IMR-90 (cell line): ENCODE data around the gene TGFBR1. TPM values are rescaled to one million over a fixed set of nuclear protein-coding genes. Genes with fewer than 3 reads are reported as not detected.

ENCODE experiments used
- ATAC-seq: fragments of 200-7000 bp; cut with Tn5 transposase; 2 replicates; pipeline ENCODE4 v1.9.1; 2020; ENCODE audit warnings: low read depth, mild to moderate bottlenecking, moderate library complexity
- BruUV-seq: library from RNA; stranded (reverse); fragments of 400-500 nt; replicated peaks from 2 replicates; lab custom pipeline; 2021; lab: Mats Ljungman, UMichigan
- CTCF ChIA-PET: fragments of 300-600 bp; formaldehyde crosslinking; extraction: SDS; loops from one replicate; lab custom pipeline; 2021; ENCODE audit warnings: antibody characterized with exemption; lab: Yijun Ruan, JAX
- POLR2A ChIA-PET: fragments of 300-600 bp; sonication (Branson Sonifier 250); formaldehyde crosslinking; loops from one replicate; lab custom pipeline; 2022; ENCODE audit warnings: antibody characterized with exemption; ENCODE audit not compliant: unreplicated experiment; lab: Charles Lee
- DNase-seq: peaks from one replicate; pipeline ENCODE4 v3.0.0; 2013
- H2AFZ ChIP-seq: replicated peaks from 2 replicates; pipeline ENCODE3; 2013; ENCODE audit warnings: low read length, mild to moderate bottlenecking; ENCODE audit not compliant: poor library complexity
- H2AK5ac ChIP-seq: 2 replicates; pipeline ENCODE4 v1.6.1; 2013; ENCODE audit warnings: low read depth, low read length, inconsistent platforms
- H2AK9ac ChIP-seq: replicated peaks from 2 replicates; pipeline ENCODE3; 2013; ENCODE audit warnings: mild to moderate bottlenecking, low read depth, low read length, moderate library complexity; ENCODE audit not compliant: poor library complexity
- H2BK120ac ChIP-seq: 2 replicates; pipeline ENCODE4 v1.6.1; 2013; ENCODE audit warnings: low read depth, low read length, inconsistent platforms
- H2BK15ac ChIP-seq: 3 replicates; pipeline ENCODE4 v1.6.1; 2013; ENCODE audit warnings: low read depth, low read length, inconsistent platforms
- H2BK20ac ChIP-seq: 2 replicates; pipeline ENCODE4 v1.6.1; 2013; ENCODE audit warnings: low read depth, mild to moderate bottlenecking, inconsistent platforms, low read length, moderate library complexity
- H2BK5ac ChIP-seq: 2 replicates; pipeline ENCODE4 v1.6.1; 2013; ENCODE audit warnings: mild to moderate bottlenecking, low read depth, low read length, inconsistent platforms; ENCODE audit not compliant: poor library complexity, severe bottlenecking
- H3K14ac ChIP-seq: replicated peaks from 2 replicates; pipeline ENCODE4 v1.6.1; 2013; ENCODE audit warnings: low read depth, low read length, inconsistent platforms
- H3K18ac ChIP-seq: 2 replicates; pipeline ENCODE4 v1.6.1; 2013; ENCODE audit warnings: low read depth, low read length, control low read depth
- H3K23ac ChIP-seq: 2 replicates; pipeline ENCODE4 v1.6.1; 2013; ENCODE audit warnings: low read depth, low read length, inconsistent platforms
- H3K27ac ChIP-seq: 2 replicates; pipeline ENCODE4 v1.5.1; 2013; ENCODE audit warnings: mild to moderate bottlenecking, control low read depth, low read length; ENCODE audit not compliant: insufficient read depth
- H3K27me3 ChIP-seq: 2 replicates; pipeline ENCODE4 v1.6.1; 2013; ENCODE audit warnings: low read length; ENCODE audit not compliant: control insufficient read depth, insufficient read depth
- H3K36me3 ChIP-seq: 2 replicates; pipeline ENCODE4 v1.6.1; 2013; ENCODE audit warnings: low read length, mixed read lengths; ENCODE audit not compliant: control insufficient read depth, insufficient read depth
- H3K4ac ChIP-seq: 2 replicates; pipeline ENCODE4 v1.6.1; 2013; ENCODE audit warnings: low read depth, low read length, inconsistent platforms
- H3K4me1 ChIP-seq: 2 replicates; pipeline ENCODE4 v1.6.1; 2013; ENCODE audit warnings: low read length, mixed read lengths; ENCODE audit not compliant: control insufficient read depth, insufficient read depth
- H3K4me2 ChIP-seq: 2 replicates; pipeline ENCODE4 v1.6.1; 2013; ENCODE audit warnings: low read depth, mild to moderate bottlenecking, control low read depth, low read length, moderate library complexity
- H3K4me3 ChIP-seq: 2 replicates; pipeline ENCODE4 v1.5.1; 2013; ENCODE audit warnings: low read depth, mild to moderate bottlenecking, control low read depth, low read length, moderate library complexity; ENCODE audit not compliant: insufficient read depth
- H3K56ac ChIP-seq: 2 replicates; pipeline ENCODE4 v1.6.1; 2013; ENCODE audit warnings: low read length, inconsistent platforms; ENCODE audit not compliant: insufficient read depth; ENCODE audit errors: extremely low read depth
- H3K79me1 ChIP-seq, 2 experiments: 2 replicates each; pipeline ENCODE4 v1.6.1; 2013; ENCODE audit warnings: low read length in 2 of 2, inconsistent platforms in 1 of 2, low read depth in 1 of 2
- H3K9ac ChIP-seq: 2 replicates; pipeline ENCODE4 v1.6.1; 2013; ENCODE audit warnings: low read depth, low read length, control low read depth
- H3K9me1 ChIP-seq: 2 replicates; pipeline ENCODE4 v1.6.1; 2013; ENCODE audit warnings: low read length, inconsistent platforms; ENCODE audit not compliant: insufficient read depth
- H3K9me3 ChIP-seq: 2 replicates; pipeline ENCODE4 v1.6.1; 2013; ENCODE audit warnings: low read length; ENCODE audit not compliant: control insufficient read depth, insufficient read depth
- H4K20me1 ChIP-seq: 2 replicates; pipeline ENCODE4 v1.6.1; 2013; ENCODE audit warnings: low read length, inconsistent platforms; ENCODE audit not compliant: insufficient read depth
- H4K5ac ChIP-seq: 2 replicates; pipeline ENCODE4 v1.6.1; 2013; ENCODE audit warnings: mild to moderate bottlenecking, low read depth, low read length, control low read depth
- H4K8ac ChIP-seq, 2 experiments: 2 replicates each; pipeline ENCODE4 v1.6.1; 2013; ENCODE audit warnings: low read depth in 2 of 2, low read length in 2 of 2, control low read depth in 1 of 2, inconsistent platforms in 1 of 2
- H4K91ac ChIP-seq: 2 replicates; pipeline ENCODE4 v1.6.1; 2013; ENCODE audit warnings: low read depth, low read length, inconsistent platforms; ENCODE audit not compliant: insufficient read depth
- BHLHE40 ChIP-seq: fragments of 150-350 bp; IDR thresholded peaks from 2 replicates; pipeline ENCODE4 v1.6.1; 2016; ENCODE audit warnings: mild to moderate bottlenecking, low read depth, low read length
- CEBPB ChIP-seq: IDR thresholded peaks from 2 replicates; pipeline ENCODE4 v1.6.1; 2012; ENCODE audit warnings: low read depth, low read length, improper control_type of control experiment
- CHD1 ChIP-seq: IDR thresholded peaks from 2 replicates; pipeline ENCODE4 v1.6.1; 2012; ENCODE audit warnings: low read depth, low read length, improper control_type of control experiment
- FOS ChIP-seq: fragments of 150-350 bp; IDR thresholded peaks from 2 replicates; pipeline ENCODE4 v1.6.1; 2016; ENCODE audit warnings: low read depth, low read length
- MAFK ChIP-seq: IDR thresholded peaks from 2 replicates; pipeline ENCODE4 v1.6.1; 2012; ENCODE audit warnings: low read depth, low read length, improper control_type of control experiment
- MAZ ChIP-seq: IDR thresholded peaks from 2 replicates; pipeline ENCODE4 v1.6.1; 2012; ENCODE audit warnings: low read depth, mild to moderate bottlenecking, low read length, improper control_type of control experiment, moderate library complexity, borderline replicate concordance
- MXI1 ChIP-seq: IDR thresholded peaks from 2 replicates; pipeline ENCODE4 v1.6.1; 2012; ENCODE audit warnings: low read depth, mild to moderate bottlenecking, low read length, moderate library complexity, borderline replicate concordance
- NFE2L2 ChIP-seq: fragments of 150-350 bp; IDR thresholded peaks from 2 replicates; pipeline ENCODE4 v1.6.1; 2016; ENCODE audit warnings: low read depth, mild to moderate bottlenecking, low read length
- POLR2A ChIP-seq: IDR thresholded peaks from 2 replicates; pipeline ENCODE4 v1.6.1; 2012; ENCODE audit warnings: mild to moderate bottlenecking, low read depth, low read length
- RAD21 ChIP-seq: IDR thresholded peaks from 2 replicates; pipeline ENCODE4 v1.6.1; 2012; ENCODE audit warnings: low read length, improper control_type of control experiment
- RFX5 ChIP-seq: IDR thresholded peaks from 2 replicates; pipeline ENCODE4 v1.8.0; 2012; ENCODE audit warnings: low read depth, mild to moderate bottlenecking, low read length, moderate library complexity
- SMC3 ChIP-seq: fragments of 150-350 bp; IDR thresholded peaks from 2 replicates; pipeline ENCODE4 v1.6.1; 2016; ENCODE audit warnings: low read depth, mild to moderate bottlenecking, antibody characterized with exemption, low read length, moderate library complexity
- WGBS, 2 experiments: methylation state at CpG; one replicate each; pipeline versions ENCODE4 v1.1.5 to v1.1.7; 2013; ENCODE audit warnings: missing lambda C conversion rate in 2 of 2; ENCODE audit not compliant: insufficient read length in 1 of 2; ENCODE audit errors: extremely low coverage in 2 of 2; 5-methylcytosine and 5-hydroxymethylcytosine counted together
- dilution Hi-C: fragments of 300-500 bp; cut with HindIII; formaldehyde crosslinking; loops from one replicate; pipeline ENCODE4 v1.14.3; 2018; ENCODE audit warnings: low sequenced_read_pairs; ENCODE audit not compliant: unreplicated experiment
- in situ Hi-C: fragments of 300-500 bp; cut with MboI; formaldehyde crosslinking; loops from 3 replicates; pipeline ENCODE4 v1.14.3; 2019; ENCODE audit warnings: low sequenced_read_pairs, inconsistent platforms, mixed read lengths
- intact Hi-C: fragments of 100-400 bp; cut with micrococcal nuclease; formaldehyde crosslinking; loops from 2 replicates; pipeline ENCODE4 v1.10.0; 2022
- polyA plus RNA-seq, 3 experiments: library from polyadenylated mRNA; depleted of rRNA; stranded (reverse); fragments of >200 nt; gene quantifications; 2 replicates each; pipeline ENCODE4 v1.2.3, GENCODE V29; 2012; ENCODE audit warnings: low replicate concordance in 1 of 3
- total RNA-seq: library from RNA; depleted of rRNA; stranded (reverse); fragments of >200 nt; gene quantifications from 2 replicates; pipeline ENCODE4 v1.2.3, GENCODE V29; 2012
- TF ChIP-seq, protein P1 (sequence below): conservative IDR thresholded peaks from 2 replicates; pipeline ENCODE4 v1.5.1; 2012; ENCODE audit warnings: mild to moderate bottlenecking, low read depth, low read length, improper control_type of control experiment
- TF ChIP-seq, protein P2 (sequence below): fragments of 150-350 bp; IDR thresholded peaks from 2 replicates; pipeline ENCODE4 v1.6.1; 2017; ENCODE audit warnings: mild to moderate bottlenecking, antibody characterized with exemption, low read length, low read depth
- TF ChIP-seq, protein P3 (sequence below): fragments of 150-350 bp; IDR thresholded peaks from 2 replicates; pipeline ENCODE4 v1.6.1; 2016; ENCODE audit warnings: low read depth, mild to moderate bottlenecking, low read length, moderate library complexity, borderline replicate concordance

TGFBR1 gene
- total and polyA plus RNA-seq, 2 of the 4 experiments (the other 2 are of a cell fraction), result 15.1 to 75.3 TPM

DNA sequence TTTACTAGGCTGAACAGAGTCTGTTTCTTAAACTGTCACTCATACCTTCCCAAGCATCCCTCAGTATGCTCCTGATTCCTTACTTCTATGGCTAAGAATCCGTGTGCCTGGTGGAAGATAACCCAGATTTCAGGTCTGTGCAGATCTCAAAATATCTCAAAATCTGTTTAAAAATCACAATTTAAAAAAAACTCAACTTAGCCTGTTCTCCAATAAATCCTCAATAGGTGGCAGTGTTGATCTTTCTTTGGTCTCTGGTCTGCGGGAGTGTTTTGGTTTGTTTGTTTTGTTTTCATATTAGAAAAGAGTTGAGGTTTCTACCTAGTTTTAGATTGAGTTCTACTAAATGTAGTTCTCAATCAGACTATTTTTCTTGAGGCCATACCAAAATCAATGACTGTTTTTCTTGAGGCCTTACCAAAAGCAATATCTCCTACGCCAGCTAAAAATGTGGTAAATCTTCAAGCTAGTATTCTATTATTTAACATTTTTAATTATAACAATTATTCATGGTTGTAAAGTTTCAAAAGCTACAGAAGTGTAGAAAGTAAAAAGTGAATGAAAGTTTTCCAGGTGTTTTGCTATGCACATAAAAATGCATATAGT lies 57.9 kb downstream of the TGFBR1 start:
- H3K4me2 ChIP-seq, result no peak overlapping the region
- intact Hi-C loops, result loop anchor here (1.0 to 10.0 kb wide), 5 partner anchors 13 to 1164 kb away; partner anchors contain the start of genes ALG2, NR4A3 and SEC61B
- H3K9ac ChIP-seq, result peak overlapping the region; percentile 38; the same call in 1 of the 2 replicates
- H4K8ac ChIP-seq, result no peak overlapping the region
- H3K36me3 ChIP-seq, result no peaks in the 10 kb centered on the region
- ATAC-seq (peak; percentile 67), DNase-seq (peak; percentile 51)
- in situ Hi-C loops, result no loop called here
- H4K20me1 ChIP-seq, result no peaks in the 10 kb centered on the region
- H3K27me3 ChIP-seq, result peaks cover 7% of the 10 kb centered on the region
- H3K4ac ChIP-seq, result no peak overlapping the region
- dilution Hi-C loops, result no loop called here
- H2BK5ac ChIP-seq, result no peak overlapping the region
- no peaks in the 10 kb centered on the region for H3K9me1 ChIP-seq
- no peak overlapping the region for H3K14ac ChIP-seq
- H3K79me1 ChIP-seq, result no peaks in the 10 kb centered on the region
- H3K4me1 ChIP-seq, result no peaks in the 10 kb centered on the region; the same call in 1 of the 2 replicates
- no peak overlapping the region for H2AK5ac ChIP-seq
- H4K5ac ChIP-seq, result peak overlapping the region; percentile 10; the same call in 1 of the 2 replicates
- H2BK15ac ChIP-seq, result no peak overlapping the region
- POLR2A ChIA-PET, result no interaction called here
- BruUV-seq, result no TSS peak
- no peak overlapping the region for H3K23ac ChIP-seq
- 0% methylated on average over 1 of the region's 3 CpGs; no CpG with 5 or more reads in 1 of the 2 experiments for WGBS, 2 experiments
- no peaks in the 10 kb centered on the region for H3K9me3 ChIP-seq
- H2AK9ac ChIP-seq, result no peak overlapping the region
- no peak overlapping the region for H4K91ac ChIP-seq
- no peak overlapping the region for H2BK20ac ChIP-seq
- H2BK120ac ChIP-seq, result no peak overlapping the region
- H3K18ac ChIP-seq, result no peak overlapping the region
- CTCF ChIA-PET, result interaction anchor here (0.6 to 0.7 kb wide), 3 partner anchors 10 to 910 kb away, joined by 3 read pairs; no protein-coding TSS in a partner anchor
- no peak overlapping the region for H2AFZ ChIP-seq
- H3K56ac ChIP-seq, result no peak overlapping the region
- no peak overlapping the region for H3K27ac ChIP-seq
- no peak overlapping the region for H3K4me3 ChIP-seq
- TF ChIP-seq RFX5 (no peak), CHD1 (no peak), SMC3 (peak; percentile 46), MAFK (no peak), CEBPB (no peak), NFE2L2 (no peak), RAD21 (peak; percentile 78), POLR2A (no peak), FOS (no peak), MAZ (no peak), BHLHE40 (no peak), MXI1 (no peak)
- TF ChIP-seq, protein P1, sequence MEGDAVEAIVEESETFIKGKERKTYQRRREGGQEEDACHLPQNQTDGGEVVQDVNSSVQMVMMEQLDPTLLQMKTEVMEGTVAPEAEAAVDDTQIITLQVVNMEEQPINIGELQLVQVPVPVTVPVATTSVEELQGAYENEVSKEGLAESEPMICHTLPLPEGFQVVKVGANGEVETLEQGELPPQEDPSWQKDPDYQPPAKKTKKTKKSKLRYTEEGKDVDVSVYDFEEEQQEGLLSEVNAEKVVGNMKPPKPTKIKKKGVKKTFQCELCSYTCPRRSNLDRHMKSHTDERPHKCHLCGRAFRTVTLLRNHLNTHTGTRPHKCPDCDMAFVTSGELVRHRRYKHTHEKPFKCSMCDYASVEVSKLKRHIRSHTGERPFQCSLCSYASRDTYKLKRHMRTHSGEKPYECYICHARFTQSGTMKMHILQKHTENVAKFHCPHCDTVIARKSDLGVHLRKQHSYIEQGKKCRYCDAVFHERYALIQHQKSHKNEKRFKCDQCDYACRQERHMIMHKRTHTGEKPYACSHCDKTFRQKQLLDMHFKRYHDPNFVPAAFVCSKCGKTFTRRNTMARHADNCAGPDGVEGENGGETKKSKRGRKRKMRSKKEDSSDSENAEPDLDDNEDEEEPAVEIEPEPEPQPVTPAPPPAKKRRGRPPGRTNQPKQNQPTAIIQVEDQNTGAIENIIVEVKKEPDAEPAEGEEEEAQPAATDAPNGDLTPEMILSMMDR, result peak; percentile 72
- TF ChIP-seq, protein P2, sequence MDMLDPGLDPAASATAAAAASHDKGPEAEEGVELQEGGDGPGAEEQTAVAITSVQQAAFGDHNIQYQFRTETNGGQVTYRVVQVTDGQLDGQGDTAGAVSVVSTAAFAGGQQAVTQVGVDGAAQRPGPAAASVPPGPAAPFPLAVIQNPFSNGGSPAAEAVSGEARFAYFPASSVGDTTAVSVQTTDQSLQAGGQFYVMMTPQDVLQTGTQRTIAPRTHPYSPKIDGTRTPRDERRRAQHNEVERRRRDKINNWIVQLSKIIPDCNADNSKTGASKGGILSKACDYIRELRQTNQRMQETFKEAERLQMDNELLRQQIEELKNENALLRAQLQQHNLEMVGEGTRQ, result no peak
- TF ChIP-seq, protein P3, sequence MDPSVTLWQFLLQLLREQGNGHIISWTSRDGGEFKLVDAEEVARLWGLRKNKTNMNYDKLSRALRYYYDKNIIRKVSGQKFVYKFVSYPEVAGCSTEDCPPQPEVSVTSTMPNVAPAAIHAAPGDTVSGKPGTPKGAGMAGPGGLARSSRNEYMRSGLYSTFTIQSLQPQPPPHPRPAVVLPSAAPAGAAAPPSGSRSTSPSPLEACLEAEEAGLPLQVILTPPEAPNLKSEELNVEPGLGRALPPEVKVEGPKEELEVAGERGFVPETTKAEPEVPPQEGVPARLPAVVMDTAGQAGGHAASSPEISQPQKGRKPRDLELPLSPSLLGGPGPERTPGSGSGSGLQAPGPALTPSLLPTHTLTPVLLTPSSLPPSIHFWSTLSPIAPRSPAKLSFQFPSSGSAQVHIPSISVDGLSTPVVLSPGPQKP, result no peak
